H9 (cell line): ENCODE data around the gene ASS1. TPM values are rescaled to one million over a fixed set of nuclear protein-coding genes. Genes with fewer than 3 reads are reported as not detected.

Experiments used
- DNase-seq: peaks from one replicate; pipeline ENCODE4 v3.0.0-alpha.2; 2017
- H2AFZ ChIP-seq: one replicate; pipeline ENCODE4 v1.6.1; 2013; ENCODE audit warnings: mild to moderate bottlenecking, low read length, control low read depth, moderate library complexity
- H2AK5ac ChIP-seq: 2 replicates; pipeline ENCODE4 v1.6.1; 2013; ENCODE audit warnings: low read length, control low read depth, mixed read lengths; ENCODE audit not compliant: insufficient read length
- H2BK120ac ChIP-seq: one replicate; pipeline ENCODE4 v1.6.1; 2013; ENCODE audit warnings: low read depth, mild to moderate bottlenecking, low read length, control low read depth, inconsistent platforms; ENCODE audit not compliant: poor library complexity, severe bottlenecking
- H2BK12ac ChIP-seq: 2 replicates; pipeline ENCODE4 v1.6.1; 2013; ENCODE audit warnings: low read length, control low read depth, mixed read lengths, low read depth; ENCODE audit not compliant: insufficient read length
- H2BK15ac ChIP-seq: 2 replicates; pipeline ENCODE4 v1.6.1; 2013; ENCODE audit warnings: low read depth, low read length, control low read depth
- H2BK20ac ChIP-seq: one replicate; pipeline ENCODE4 v1.6.1; 2013; ENCODE audit warnings: low read depth, mild to moderate bottlenecking, low read length, control low read depth, inconsistent platforms; ENCODE audit not compliant: poor library complexity, severe bottlenecking
- H2BK5ac ChIP-seq: 2 replicates; pipeline ENCODE4 v1.6.1; 2013; ENCODE audit warnings: low read length, control low read depth, mixed read lengths; ENCODE audit not compliant: insufficient read length
- H3K14ac ChIP-seq: 2 replicates; pipeline ENCODE4 v1.6.1; 2013; ENCODE audit warnings: low read length, control low read depth; ENCODE audit not compliant: insufficient read depth
- H3K18ac ChIP-seq: 2 replicates; pipeline ENCODE4 v1.6.1; 2013; ENCODE audit warnings: low read depth, mild to moderate bottlenecking, mixed read lengths, low read length, control low read depth; ENCODE audit not compliant: insufficient read length
- H3K23ac ChIP-seq: 2 replicates; pipeline ENCODE4 v1.6.1; 2013; ENCODE audit warnings: low read length, control low read depth, mixed read lengths, low read depth; ENCODE audit not compliant: insufficient read length
- H3K23me2 ChIP-seq: 2 replicates; pipeline ENCODE4 v1.6.1; 2013; ENCODE audit warnings: low read depth, mild to moderate bottlenecking, mixed read lengths, low read length, control low read depth; ENCODE audit not compliant: insufficient read length, poor library complexity, severe bottlenecking
- H3K27ac ChIP-seq: 2 replicates; pipeline ENCODE4 v1.5.1; 2013; ENCODE audit warnings: low read length, control low read depth, mixed read lengths, low read depth; ENCODE audit not compliant: insufficient read length
- H3K27me3 ChIP-seq: 2 replicates; pipeline ENCODE4 v1.6.1; 2013; ENCODE audit warnings: low read length, control low read depth, inconsistent platforms; ENCODE audit not compliant: insufficient read depth
- H3K4ac ChIP-seq: 2 replicates; pipeline ENCODE4 v1.6.1; 2013; ENCODE audit warnings: low read depth, mild to moderate bottlenecking, control low read depth, inconsistent platforms, low read length, moderate library complexity
- H3K4me1 ChIP-seq: 2 replicates; pipeline ENCODE4 v1.6.1; 2013; ENCODE audit warnings: low read length, control low read depth, inconsistent platforms; ENCODE audit not compliant: insufficient read depth
- H3K4me2 ChIP-seq: 2 replicates; pipeline ENCODE4 v1.6.1; 2013; ENCODE audit warnings: low read length, control low read depth, mixed read lengths; ENCODE audit not compliant: insufficient read length, insufficient read depth
- H3K56ac ChIP-seq: 2 replicates; pipeline ENCODE4 v1.6.1; 2013; ENCODE audit warnings: low read depth, mild to moderate bottlenecking, mixed read lengths, low read length, control low read depth; ENCODE audit not compliant: insufficient read length
- H3K79me1 ChIP-seq: 2 replicates; pipeline ENCODE4 v1.6.1; 2013; ENCODE audit warnings: low read depth, mild to moderate bottlenecking, moderate library complexity, low read length, control low read depth, inconsistent platforms; ENCODE audit not compliant: insufficient read depth, poor library complexity, severe bottlenecking
- H3K79me2 ChIP-seq: 2 replicates; pipeline ENCODE4 v1.6.1; 2013; ENCODE audit warnings: low read length, control low read depth, inconsistent platforms; ENCODE audit not compliant: insufficient read depth
- H3K9ac ChIP-seq: 2 replicates; pipeline ENCODE4 v1.6.1; 2013; ENCODE audit warnings: low read length, control low read depth, mixed read lengths; ENCODE audit not compliant: insufficient read length; ENCODE audit errors: extremely low read depth
- H3K9me3 ChIP-seq: one replicate; pipeline ENCODE4 v1.6.1; 2013; ENCODE audit warnings: low read depth, low read length, inconsistent platforms; ENCODE audit not compliant: control insufficient read depth
- H3T11ph ChIP-seq: one replicate; pipeline ENCODE4 v1.6.1; 2013; ENCODE audit warnings: mild to moderate bottlenecking, low read length, control low read depth, inconsistent platforms
- H4K20me1 ChIP-seq: one replicate; pipeline ENCODE4 v1.6.1; 2013; ENCODE audit not compliant: control insufficient read depth, insufficient read length, insufficient read depth
- H4K5ac ChIP-seq: 2 replicates; pipeline ENCODE4 v1.6.1; 2013; ENCODE audit warnings: low read depth, mild to moderate bottlenecking, mixed read lengths, low read length, control low read depth; ENCODE audit not compliant: insufficient read length
- H4K8ac ChIP-seq: replicated peaks from 2 replicates; pipeline ENCODE4 v1.6.1; 2013; ENCODE audit warnings: low read length, control low read depth, mixed read lengths, low read depth; ENCODE audit not compliant: insufficient read length
- H4K91ac ChIP-seq: 2 replicates; pipeline ENCODE4 v1.6.1; 2013; ENCODE audit warnings: low read depth, mild to moderate bottlenecking, moderate library complexity, mixed read lengths, low read length, control low read depth; ENCODE audit not compliant: insufficient read length
- H3K27ac Mint-ChIP-seq, 3 experiments: 2 replicates in 2 of 3; 3 replicates in 1 of 3; pipeline ENCODE4 v1.8.0; 2020 to 2021; ENCODE audit warnings: mixed read lengths in 3 of 3, mild to moderate bottlenecking in 1 of 3, moderate library complexity in 1 of 3
- H3K27me3 Mint-ChIP-seq: 2 replicates; pipeline ENCODE4 v1.8.0; 2021; ENCODE audit warnings: low read depth, mild to moderate bottlenecking, moderate library complexity, mixed read lengths
- H3K36me3 Mint-ChIP-seq, 3 experiments: 2 replicates in 2 of 3; 3 replicates in 1 of 3; pipeline ENCODE4 v1.8.0; 2020 to 2021; ENCODE audit warnings: low read depth in 3 of 3, mixed read lengths in 3 of 3; ENCODE audit not compliant: insufficient read depth in 1 of 3
- H3K4me1 Mint-ChIP-seq, 2 experiments: 2 replicates each; pipeline ENCODE4 v1.8.0; 2020; ENCODE audit warnings: mixed read lengths in 2 of 2
- H3K4me3 Mint-ChIP-seq, 2 experiments: 2 replicates in 1 of 2; 3 replicates in 1 of 2; pipeline ENCODE4 v1.8.0; 2020 to 2021; ENCODE audit warnings: mild to moderate bottlenecking in 2 of 2, mixed read lengths in 2 of 2, moderate library complexity in 1 of 2
- H3K9me3 Mint-ChIP-seq, 2 experiments: 2 replicates in 1 of 2; 3 replicates in 1 of 2; pipeline ENCODE4 v1.8.0; 2020; ENCODE audit warnings: mild to moderate bottlenecking in 2 of 2, mixed read lengths in 2 of 2, moderate library complexity in 1 of 2
- CTCF ChIP-seq: fragments of 200-600 bp; sonication (generic); conservative IDR thresholded peaks from 3 replicates; pipeline ENCODE4 v1.8.0; 2021; ENCODE audit warnings: antibody characterized with exemption, mild to moderate bottlenecking
- WGBS: extraction: QIAGEN DNeasy Blood & Tissue Kit; methylation state at CpG from one replicate; pipeline ENCODE4 v1.1.7; 2013; ENCODE audit warnings: missing lambda C conversion rate, low lambda C conversion rate, mixed read lengths; ENCODE audit not compliant: insufficient read length; ENCODE audit errors: extremely low coverage; 5-methylcytosine and 5-hydroxymethylcytosine counted together
- total RNA-seq: library from RNA; stranded (reverse); gene quantifications from 2 replicates; pipeline ENCODE4 v1.2.1, GENCODE V29; 2021

Gene ASS1
- total RNA-seq, 1 experiment from 2014 or later = 118 TPM

DNA sequence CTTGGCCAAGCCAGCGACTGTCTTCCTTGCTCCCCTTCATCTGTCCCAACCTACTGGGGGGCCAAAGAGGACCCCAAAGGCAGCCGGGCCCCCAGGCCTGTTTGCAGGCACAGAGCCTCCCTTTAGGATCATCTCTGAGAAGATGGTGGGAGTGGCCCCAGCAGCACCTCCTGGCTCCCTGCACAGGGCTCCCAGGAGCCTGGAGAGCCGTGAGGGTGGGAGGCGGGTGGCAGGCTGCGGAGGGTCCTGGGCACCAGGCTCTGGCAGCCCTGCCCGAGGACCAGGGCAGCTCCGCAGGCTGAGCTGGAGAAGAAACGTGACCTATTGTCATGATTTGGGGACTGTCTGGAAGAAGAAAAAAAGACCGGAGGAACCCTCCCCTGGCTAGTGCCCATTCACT lies 33.4 kb downstream of the ASS1 start:
- no peaks in the 10 kb centered on the region for H3K79me2 ChIP-seq
- H3K27me3 ChIP-seq = no peaks in the 10 kb centered on the region
- Mint-ChIP-seq H3K4me3 (no peak overlapping the region), H3K4me1 (peaks cover 10 to 39% of the 10 kb centered on the region in 2 experiments), H3K27ac (no peak overlapping the region), H3K36me3 (peaks cover 2 to 36% (median 13%) of the 10 kb centered on the region in 3 experiments; a peak in 5 of 7 replicates), H3K9me3 (no peaks in the 10 kb centered on the region), H3K27me3 (no peaks in the 10 kb centered on the region)
- H3K27ac ChIP-seq = no peak overlapping the region
- no peak overlapping the region for H4K91ac ChIP-seq
- H3K56ac ChIP-seq = no peak overlapping the region
- no peak overlapping the region for H2BK12ac ChIP-seq
- H3K9me3 ChIP-seq = no peaks in the 10 kb centered on the region
- no peak overlapping the region for H3K4me2 ChIP-seq
- WGBS = no CpG with 5 or more reads among the region's 9 CpGs
- no peak overlapping the region for H3K9ac ChIP-seq
- H3K79me1 ChIP-seq = no peaks in the 10 kb centered on the region
- H3K14ac ChIP-seq = no peak overlapping the region
- H3T11ph ChIP-seq = no peak overlapping the region
- no peak for DNase-seq
- no peaks in the 10 kb centered on the region for H3K23me2 ChIP-seq
- H3K18ac ChIP-seq = no peak overlapping the region
- no peak overlapping the region for H2BK5ac ChIP-seq
- no peak overlapping the region for H3K4ac ChIP-seq
- no peak overlapping the region for H4K5ac ChIP-seq
- H2AK5ac ChIP-seq = no peak overlapping the region
- H2BK15ac ChIP-seq = no peak overlapping the region
- H3K4me1 ChIP-seq = 0 out of 2 replicates have a peak, but pooled peaks cover 2% of the 10 kb centered on the region
- no peak overlapping the region for H2BK20ac ChIP-seq
- no peak overlapping the region for H2AFZ ChIP-seq
- no peak overlapping the region for H2BK120ac ChIP-seq
- TF ChIP-seq CTCF = no peak
- no peak overlapping the region for H4K8ac ChIP-seq
- H3K23ac ChIP-seq = no peak overlapping the region
- no peaks in the 10 kb centered on the region for H4K20me1 ChIP-seq
